Measurements from ENCODE around the gene PSMG4.
A peak's percentile ranks its signal among the peaks of the same experiment; 100 is the strongest.

The PSMG4 gene

DNA sequence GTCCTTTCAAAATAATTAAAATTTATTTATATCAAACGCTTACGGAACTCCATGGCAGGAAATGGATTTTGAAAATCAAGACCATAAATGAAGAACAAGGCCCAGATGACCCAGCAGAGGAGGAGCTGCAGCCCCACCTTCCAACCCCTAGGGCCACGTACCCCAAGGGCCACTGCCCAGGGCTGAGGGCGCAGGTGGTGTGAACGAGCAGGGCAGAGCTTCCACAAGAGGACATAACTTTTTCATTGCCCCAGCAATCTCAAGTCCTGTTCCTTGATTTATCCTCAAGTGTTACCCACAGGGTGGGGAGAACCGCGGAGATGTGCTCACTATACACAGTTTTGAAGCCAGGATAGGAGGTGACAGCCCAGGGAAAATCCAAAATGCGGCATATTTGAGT is 42.8 kb downstream of the PSMG4 start:
- TF ChIP-seq POLR2A (IDR thresholded peaks at IDR 0.05; ENCODE audit: low read length) (no peak), GATA1 (IDR thresholded peaks at IDR 0.05; ENCODE audit: low read depth, low read length) (no peak)
- DNase-seq: no peak

DNA sequence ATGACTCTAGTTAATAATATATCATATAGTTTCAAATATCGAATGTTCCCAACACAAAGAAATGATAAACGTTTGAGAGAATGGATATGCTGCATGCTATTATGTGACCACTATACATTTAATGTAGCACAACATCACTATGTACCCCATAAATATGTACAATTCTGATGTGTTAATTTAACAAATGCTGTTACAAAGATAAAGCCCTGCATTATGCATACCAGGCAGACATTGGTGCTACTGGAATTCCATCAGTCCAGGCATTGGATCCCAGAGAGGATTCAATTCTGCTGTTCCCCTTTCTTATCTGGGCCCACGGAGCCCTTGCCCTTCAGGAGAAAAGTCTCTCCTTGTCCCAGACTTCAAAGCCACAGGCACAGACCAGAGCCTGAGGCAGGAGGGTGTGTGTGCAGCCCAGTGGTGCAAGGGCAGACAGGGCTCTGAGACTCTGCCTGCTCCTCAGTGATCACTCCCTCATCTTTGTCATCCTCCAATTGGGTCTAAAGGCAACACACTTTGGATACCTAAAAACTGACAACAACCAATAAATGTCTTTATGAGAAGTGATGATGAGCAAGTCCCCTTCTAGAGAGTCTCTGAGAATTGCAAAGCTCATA is 45.2 kb downstream of the PSMG4 start:
- DNase-seq: no peak
- no peak for TF ChIP-seq POLR2A (IDR thresholded peaks at IDR 0.05; ENCODE audit: low read length)
- no peak for TF ChIP-seq GATA1 (IDR thresholded peaks at IDR 0.05; ENCODE audit: low read depth, low read length)

DNA sequence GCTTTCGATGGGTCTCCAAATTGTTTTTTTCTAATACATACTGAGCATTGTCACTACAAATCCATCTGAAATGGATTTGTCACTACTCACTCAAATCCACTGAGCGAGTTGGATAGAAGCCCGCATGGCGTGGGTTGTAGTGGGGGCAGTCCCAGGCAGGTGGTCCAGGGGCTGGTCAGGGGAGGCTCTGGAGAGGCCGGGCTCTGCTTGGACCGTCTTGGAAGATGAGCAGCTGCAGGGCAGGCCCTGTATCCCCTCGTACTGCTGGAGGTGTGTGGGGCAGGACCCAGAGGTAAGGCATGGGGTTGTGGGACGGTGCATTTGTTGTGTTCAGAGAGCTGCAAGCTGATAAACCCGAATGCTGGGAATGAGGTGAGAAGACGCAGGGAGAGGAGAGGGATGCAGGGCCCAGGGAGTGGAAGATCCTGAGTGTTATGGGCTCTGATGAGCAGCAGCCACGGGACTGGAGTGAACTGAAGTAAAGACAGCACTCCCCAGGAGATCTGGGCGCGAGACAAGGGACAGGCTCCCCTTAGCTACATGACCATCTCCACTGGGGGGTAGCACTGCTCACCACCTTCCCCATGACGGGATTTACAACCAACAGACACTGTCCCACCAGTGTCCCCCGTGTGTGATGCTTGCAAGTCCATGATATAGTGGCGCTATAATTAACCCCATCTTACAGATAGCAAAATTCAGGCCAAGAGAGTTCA is 45.9 kb downstream of the PSMG4 start:
- peak in 1 of 2 experiments; percentile 13 for DNase-seq
- TF ChIP-seq GATA1 (IDR thresholded peaks at IDR 0.05; ENCODE audit: low read depth, low read length) (no peak), POLR2A (IDR thresholded peaks at IDR 0.05; ENCODE audit: low read length) (no peak)

DNA sequence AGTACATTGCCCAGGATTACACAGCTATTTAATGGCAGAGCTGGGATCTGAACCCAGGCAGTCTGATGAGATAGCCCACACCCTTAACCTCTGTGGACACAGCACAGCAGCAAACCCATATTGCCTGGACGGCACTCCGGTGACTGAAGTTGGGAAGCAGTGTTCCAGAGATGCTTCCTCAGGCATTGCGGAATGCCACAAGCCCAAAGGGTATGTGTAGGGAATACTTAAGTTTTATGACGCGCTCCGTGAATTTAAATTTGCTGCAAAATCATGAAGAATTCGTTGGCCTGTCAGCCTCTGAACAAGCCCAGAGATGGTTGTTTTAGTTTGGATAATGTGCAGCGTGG is 46.4 kb downstream of the PSMG4 start:
- no peak for DNase-seq
- TF ChIP-seq POLR2A (IDR thresholded peaks at IDR 0.05; ENCODE audit: low read length): no peak
- no peak for TF ChIP-seq GATA1 (IDR thresholded peaks at IDR 0.05; ENCODE audit: low read depth, low read length)

DNA sequence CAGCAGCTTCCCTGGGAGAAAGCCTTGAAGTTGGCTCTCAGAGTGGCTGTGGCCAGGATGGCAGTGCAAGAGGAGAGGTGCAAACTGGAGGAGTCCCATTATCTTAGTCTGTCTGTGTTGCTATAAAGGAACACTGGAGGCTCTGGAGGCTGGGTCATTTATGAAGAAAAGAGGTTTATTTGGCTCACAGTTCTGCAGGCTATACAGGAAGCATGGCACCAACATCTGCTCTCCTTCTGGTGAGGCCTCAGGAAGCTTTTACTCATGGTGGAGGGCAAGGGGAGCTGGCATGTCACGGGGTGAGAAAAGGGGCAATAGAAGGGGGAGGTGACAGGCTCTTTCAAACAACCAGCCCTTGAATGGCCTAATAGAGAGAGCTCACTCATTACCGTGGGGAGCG is 47.1 kb downstream of the PSMG4 start:
- TF ChIP-seq POLR2A (IDR thresholded peaks at IDR 0.05; ENCODE audit: low read length) (no peak), GATA1 (IDR thresholded peaks at IDR 0.05; ENCODE audit: low read depth, low read length) (no peak)
- DNase-seq: no peak

DNA sequence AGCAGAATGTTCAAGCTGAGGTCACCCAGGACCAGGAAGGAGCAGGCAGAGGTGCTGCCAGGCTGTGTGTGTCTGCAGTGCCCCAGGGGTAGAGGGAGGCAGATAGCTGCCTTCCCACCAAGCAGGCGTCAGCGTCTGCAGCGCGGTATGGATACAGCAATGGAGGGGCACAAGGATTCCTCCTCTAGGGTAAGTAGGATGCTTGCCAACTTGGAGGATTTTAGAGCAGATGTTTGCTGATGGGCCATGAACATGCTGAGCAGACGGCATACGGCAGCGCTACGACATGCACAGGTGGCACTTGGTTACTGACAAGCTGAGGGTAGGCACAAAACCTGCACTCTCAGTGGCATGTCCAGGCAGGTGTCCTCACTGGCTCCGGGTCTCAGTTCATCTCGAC is 48.1 kb downstream of the PSMG4 start:
- no peak for DNase-seq
- TF ChIP-seq POLR2A (IDR thresholded peaks at IDR 0.05; ENCODE audit: low read length) (no peak), GATA1 (IDR thresholded peaks at IDR 0.05; ENCODE audit: low read depth, low read length) (no peak)

DNA sequence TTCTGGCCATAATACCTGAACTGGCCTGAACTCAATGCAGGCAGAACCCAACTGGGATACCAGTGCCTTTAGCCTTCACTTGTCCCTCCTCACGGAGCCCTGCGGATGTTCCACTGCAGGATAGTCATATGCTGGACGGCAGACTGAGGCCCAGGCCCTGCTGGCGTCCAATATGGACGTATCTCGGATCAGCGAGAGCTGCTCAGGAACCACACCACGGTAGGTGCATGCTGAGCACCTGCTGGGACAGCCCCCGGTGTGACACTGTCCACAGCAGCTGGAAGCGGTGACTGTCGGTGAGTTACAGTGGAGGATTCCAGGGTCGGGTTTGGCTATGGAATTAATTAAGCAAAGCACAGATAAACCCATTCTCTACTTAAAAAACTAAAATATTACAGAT is 48.7 kb downstream of the PSMG4 start:
- TF ChIP-seq GATA1 (IDR thresholded peaks at IDR 0.05; ENCODE audit: low read depth, low read length) (no peak), POLR2A (IDR thresholded peaks at IDR 0.05; ENCODE audit: low read length) (no peak)
- no peak for DNase-seq

DNA sequence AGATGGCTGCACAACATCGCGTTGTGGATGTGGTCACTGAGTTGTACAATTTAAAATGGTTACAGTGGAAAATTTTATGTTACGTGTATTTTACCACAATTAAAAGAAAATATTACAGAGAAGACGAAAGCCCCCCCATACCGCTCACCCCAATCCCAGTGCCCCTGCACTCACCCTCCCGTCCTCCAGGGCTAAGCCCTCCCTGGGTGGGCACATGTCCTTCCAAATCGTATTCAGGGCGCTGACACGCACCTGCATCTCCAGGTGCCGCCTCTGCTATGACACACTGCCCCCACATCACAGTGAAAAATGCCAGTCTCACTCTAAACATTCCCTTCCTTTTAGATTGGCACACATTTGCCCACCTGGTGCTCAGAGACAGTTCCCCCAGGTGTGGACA is 49.4 kb downstream of the PSMG4 start:
- no peak for DNase-seq
- TF ChIP-seq GATA1 (IDR thresholded peaks at IDR 0.05; ENCODE audit: low read depth, low read length) (no peak), POLR2A (IDR thresholded peaks at IDR 0.05; ENCODE audit: low read length) (no peak)

DNA sequence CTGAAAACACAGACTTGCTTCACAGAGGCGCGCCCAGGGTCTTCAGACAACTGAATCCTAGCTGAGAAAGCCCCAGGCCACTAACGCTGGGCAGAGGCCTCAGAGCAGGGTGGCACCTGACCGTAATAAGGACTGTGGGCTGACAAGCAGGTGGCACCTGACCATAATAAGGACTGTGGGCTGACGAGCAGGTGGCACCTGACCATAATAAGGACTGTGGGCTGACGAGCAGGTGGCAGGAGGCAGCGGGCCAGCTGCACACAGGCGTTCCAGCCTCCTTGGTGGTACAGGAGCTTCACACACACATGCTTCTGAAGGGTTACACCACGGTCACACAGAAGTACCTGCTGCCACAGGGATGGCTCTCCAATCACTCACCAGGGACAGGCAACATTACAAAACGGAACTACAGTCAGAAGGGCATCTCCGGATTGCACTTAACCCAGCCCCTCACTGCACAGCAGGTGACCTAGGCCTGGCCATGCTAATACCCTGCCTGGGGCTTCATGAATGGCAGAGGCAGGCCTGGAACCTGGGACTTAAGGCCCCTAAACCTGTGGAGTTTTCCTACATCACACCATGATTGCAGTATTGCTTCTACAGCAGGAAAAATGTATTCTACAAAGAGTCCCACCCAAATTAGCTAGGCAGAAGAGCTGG is 50.8 kb downstream of the PSMG4 start:
- DNase-seq: no peak
- TF ChIP-seq GATA1 (IDR thresholded peaks at IDR 0.05; ENCODE audit: low read depth, low read length) (no peak), POLR2A (IDR thresholded peaks at IDR 0.05; ENCODE audit: low read length) (no peak)

DNA sequence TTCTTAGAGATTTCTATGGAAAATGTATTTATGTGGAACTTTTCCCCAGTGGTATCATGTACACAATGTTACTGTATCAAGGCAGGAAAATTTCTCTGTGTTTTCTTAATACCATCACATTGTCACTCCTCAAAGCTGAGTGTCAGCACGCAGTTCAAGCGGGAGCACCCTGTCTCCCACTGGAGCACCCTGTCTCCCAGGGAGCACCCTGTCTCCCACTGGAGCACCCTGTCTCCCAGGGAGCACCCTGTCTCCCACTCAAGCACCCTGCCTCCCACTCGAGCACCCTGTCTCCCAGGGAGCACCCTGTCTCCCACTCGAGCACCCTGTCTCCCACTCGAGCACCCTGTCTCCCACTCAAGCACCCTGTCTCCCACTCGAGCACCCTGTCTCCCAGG is 51.3 kb downstream of the PSMG4 start:
- TF ChIP-seq GATA1 (IDR thresholded peaks at IDR 0.05; ENCODE audit: low read depth, low read length) (no peak), POLR2A (IDR thresholded peaks at IDR 0.05; ENCODE audit: low read length) (no peak)

DNA sequence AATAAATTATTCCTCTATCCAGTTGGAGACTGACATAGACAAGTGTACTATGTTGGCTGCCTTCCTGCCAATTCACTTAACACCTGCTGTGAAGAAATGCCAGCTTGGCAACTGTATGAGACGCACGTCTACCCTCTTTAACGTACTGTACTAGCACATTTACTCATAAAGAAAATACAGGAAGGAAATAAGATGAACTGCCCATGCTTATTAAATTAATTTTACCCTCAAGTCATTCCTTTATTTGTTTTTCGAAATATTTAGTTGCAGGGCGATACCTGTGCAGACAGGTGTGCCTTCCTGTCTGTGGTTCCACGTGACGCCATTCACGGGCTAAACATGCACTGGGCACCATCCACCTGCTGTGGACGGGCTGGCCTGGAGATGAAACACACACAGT is 52.0 kb downstream of the PSMG4 start:
- no peak for TF ChIP-seq GATA1 (IDR thresholded peaks at IDR 0.05; ENCODE audit: low read depth, low read length)
- TF ChIP-seq POLR2A (IDR thresholded peaks at IDR 0.05; ENCODE audit: low read length): no peak
- no peak for DNase-seq

More for the DNA sequence above, 51.3 kb downstream of the PSMG4 start:
- no peak for DNase-seq

DNA sequence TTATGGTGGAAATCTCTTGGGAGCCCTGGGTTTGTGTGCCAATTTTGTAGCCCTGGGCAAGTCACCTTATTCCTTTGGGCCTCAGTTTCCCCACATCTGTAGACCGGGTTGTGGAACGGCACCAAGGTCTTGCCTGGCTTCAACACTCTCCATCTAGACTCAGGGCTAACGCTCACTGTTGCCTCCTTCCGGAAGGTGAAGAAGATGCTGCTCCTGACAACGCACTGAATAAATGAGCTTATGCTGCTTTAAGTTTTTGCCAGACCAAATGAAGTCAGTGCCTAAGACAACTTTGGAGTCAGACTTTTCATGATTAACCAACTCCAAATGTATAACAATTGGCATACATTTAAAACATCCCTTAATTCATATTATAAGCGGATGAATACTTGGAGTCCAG is 53.1 kb downstream of the PSMG4 start:
- DNase-seq: no peak
- TF ChIP-seq POLR2A (IDR thresholded peaks at IDR 0.05; ENCODE audit: low read length) (no peak), GATA1 (IDR thresholded peaks at IDR 0.05; ENCODE audit: low read depth, low read length) (no peak)

DNA sequence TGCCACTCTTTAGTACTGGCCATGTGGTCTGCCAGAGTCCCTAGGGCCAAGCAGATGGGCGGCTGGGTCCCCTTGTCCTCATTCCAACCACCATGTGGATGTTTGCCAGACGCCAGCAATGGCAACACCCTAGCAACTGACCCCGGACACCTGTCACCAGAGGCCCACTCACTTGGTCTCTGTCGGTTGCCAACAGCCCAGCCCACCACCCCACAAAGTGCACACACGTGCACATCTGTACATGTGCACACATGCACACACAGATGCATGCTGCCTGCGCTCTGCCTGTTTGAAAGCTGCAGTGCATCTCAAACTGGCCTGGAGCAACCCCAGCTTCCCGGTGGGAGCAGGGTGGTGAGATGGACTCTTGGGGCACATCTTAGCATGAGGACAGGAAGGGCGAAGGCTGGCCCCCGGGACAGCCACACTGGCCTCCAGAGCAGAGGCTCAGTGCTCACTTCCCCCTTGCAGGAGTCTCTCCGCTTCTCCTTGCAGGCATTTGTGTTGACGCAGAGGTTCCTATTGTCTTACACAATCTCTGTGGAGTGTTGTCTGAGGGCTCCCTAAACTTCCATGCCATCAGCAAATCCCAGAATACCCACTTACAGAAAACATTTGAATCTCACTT is 54.0 kb downstream of the PSMG4 start:
- DNase-seq: no peak
- TF ChIP-seq GATA1 (IDR thresholded peaks at IDR 0.05; ENCODE audit: low read depth, low read length) (no peak), POLR2A (IDR thresholded peaks at IDR 0.05; ENCODE audit: low read length) (no peak)

DNA sequence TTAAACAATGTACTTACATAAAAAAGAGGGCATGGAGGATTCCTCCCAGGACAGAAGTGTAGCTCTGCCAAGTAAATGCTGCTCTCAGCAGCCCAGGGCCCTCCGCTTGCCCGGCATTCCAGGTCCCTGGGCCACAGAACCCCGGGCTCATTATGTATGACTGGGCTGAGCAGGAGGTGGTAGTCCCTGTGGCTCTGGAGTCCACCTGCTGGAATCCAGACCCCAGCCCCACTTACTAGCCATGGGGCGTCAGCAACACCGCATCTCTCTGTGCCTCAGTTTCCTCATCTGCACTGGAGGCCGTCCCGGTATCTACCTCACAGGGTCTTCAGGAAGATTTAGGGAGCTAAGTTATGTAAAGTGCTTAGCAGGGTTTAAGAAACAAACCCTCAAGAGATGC is 55.4 kb downstream of the PSMG4 start:
- TF ChIP-seq POLR2A (IDR thresholded peaks at IDR 0.05; ENCODE audit: low read length) (no peak), GATA1 (IDR thresholded peaks at IDR 0.05; ENCODE audit: low read depth, low read length) (no peak)
- DNase-seq: no peak

Measured in erythroblast (primary cell).